Gastrocnemius medialis (tissue), 4 donors: ENCODE data around the gene CDK18. TPM values are rescaled to one million over a fixed set of nuclear protein-coding genes. Genes with fewer than 3 reads are reported as not detected.
A peak's percentile ranks its signal among the peaks of the same experiment; 100 is the strongest.

ENCODE experiments used
- ATAC-seq, 2 donors: fragments of 150-250 bp; one replicate each; pipeline ENCODE4 v1.9.1; 2016
- DNase-seq, 2 donors: peaks; one replicate each; pipeline ENCODE4 v3.0.0-alpha.2; 2019
- H3K27ac ChIP-seq, 4 donors: fragments of 200-600 bp; sonication (generic); 1 replicate in 1 of 4; 2 replicates in 3 of 4; pipeline ENCODE4 v1.5.1; 2016 to 2018; ENCODE audit warnings: mild to moderate bottlenecking in 2 of 4, moderate library complexity in 1 of 4
- H3K27me3 ChIP-seq, 3 donors: fragments of 200-600 bp; sonication (generic) in 2 of 3; 1 replicate in 1 of 3; 2 replicates in 2 of 3; pipeline versions ENCODE4 v1.5.1 to v1.6.0; 2016 to 2019; ENCODE audit warnings: mild to moderate bottlenecking in 1 of 3, moderate library complexity in 1 of 3
- H3K36me3 ChIP-seq, 2 donors: fragments of 200-600 bp; sonication (generic) in 1 of 2; one replicate each; pipeline ENCODE4 v1.5.1; 2017 to 2018
- H3K4me1 ChIP-seq, 2 donors: fragments of 200-600 bp; sonication (generic) in 1 of 2; one replicate each; pipeline ENCODE4 v1.5.1; 2016 to 2017; ENCODE audit warnings: mild to moderate bottlenecking in 2 of 2
- H3K4me3 ChIP-seq, 4 donors: fragments of 200-600 bp; sonication (generic) in 3 of 4; 1 replicate in 1 of 4; 2 replicates in 3 of 4; pipeline ENCODE4 v1.5.1; 2016 to 2019; ENCODE audit warnings: mild to moderate bottlenecking in 2 of 4
- H3K9me3 ChIP-seq, 3 donors: fragments of 200-600 bp; sonication (generic) in 2 of 3; 1 replicate in 1 of 3; 2 replicates in 2 of 3; pipeline ENCODE4 v1.5.1; 2016 to 2019
- POLR2A ChIP-seq, 2 donors: fragments of 450-650 bp; IDR thresholded peaks; one replicate each; pipeline ENCODE4 v1.6.1; 2017; ENCODE audit warnings: antibody characterized with exemption in 2 of 2, mild to moderate bottlenecking in 2 of 2, moderate library complexity in 2 of 2
- in situ Hi-C, 4 donors: fragments of 200-750 bp; cut with MboI; loops; one replicate each; pipeline versions ENCODE4 v1.15.0 to v1.8.0; 2017; ENCODE audit warnings: low sequenced_read_pairs in 4 of 4
- intact Hi-C: fragments of 100-400 bp; cut with DNase I; formaldehyde crosslinking; loops from one replicate; pipeline ENCODE4 v1.15.1; 2023; ENCODE audit warnings: low total_unique reads
- total RNA-seq, 4 donors: library from RNA; depleted of rRNA; stranded (reverse); fragments of >200 nt; gene quantifications; one replicate each; pipeline versions ENCODE4 v1.1.0 to v1.2.3, GENCODE V29; 2016
- TF ChIP-seq, protein P1 (sequence below), 5 experiments: fragments of 450-650 bp in 3 of 5; fragments of 200-600 bp in 2 of 5; sonication (generic) in 2 of 5; IDR thresholded peaks in 4 of 5; conservative IDR thresholded peaks in 1 of 5; 1 replicate in 4 of 5; 2 replicates in 1 of 5; pipeline ENCODE4 v1.5.1; 2016 to 2019; ENCODE audit warnings: antibody characterized with exemption in 5 of 5, mild to moderate bottlenecking in 3 of 5, moderate library complexity in 3 of 5

The CDK18 gene
- total RNA-seq, 4 donors from 2014 or later = 1.2 to 4.6 (median 1.5) TPM

DNA sequence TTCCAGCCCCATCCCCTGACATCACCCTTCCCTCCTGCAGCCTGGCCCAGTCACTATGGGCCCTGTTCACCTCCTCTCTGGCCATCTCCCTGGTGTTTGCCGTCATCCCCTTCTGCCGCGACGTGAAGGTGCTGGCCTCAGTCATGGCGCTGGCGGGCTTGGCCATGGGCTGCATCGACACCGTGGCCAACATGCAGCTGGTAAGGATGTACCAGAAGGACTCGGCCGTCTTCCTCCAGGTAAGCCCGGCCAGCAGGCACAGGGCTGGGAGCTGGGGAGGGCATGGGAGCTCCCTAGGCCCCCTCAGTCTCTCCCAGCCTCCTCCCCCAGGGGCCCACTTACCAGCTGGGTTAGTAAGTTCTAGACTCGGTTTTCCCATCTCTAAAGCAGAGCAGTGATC, 75.2 kb downstream of the CDK18 start:
- peaks cover 0 to 9% (median 7%) of the 10 kb centered on the region in 3 donors for H3K27me3 ChIP-seq
- intact Hi-C loops = no loop called here
- TF ChIP-seq, protein P1, sequence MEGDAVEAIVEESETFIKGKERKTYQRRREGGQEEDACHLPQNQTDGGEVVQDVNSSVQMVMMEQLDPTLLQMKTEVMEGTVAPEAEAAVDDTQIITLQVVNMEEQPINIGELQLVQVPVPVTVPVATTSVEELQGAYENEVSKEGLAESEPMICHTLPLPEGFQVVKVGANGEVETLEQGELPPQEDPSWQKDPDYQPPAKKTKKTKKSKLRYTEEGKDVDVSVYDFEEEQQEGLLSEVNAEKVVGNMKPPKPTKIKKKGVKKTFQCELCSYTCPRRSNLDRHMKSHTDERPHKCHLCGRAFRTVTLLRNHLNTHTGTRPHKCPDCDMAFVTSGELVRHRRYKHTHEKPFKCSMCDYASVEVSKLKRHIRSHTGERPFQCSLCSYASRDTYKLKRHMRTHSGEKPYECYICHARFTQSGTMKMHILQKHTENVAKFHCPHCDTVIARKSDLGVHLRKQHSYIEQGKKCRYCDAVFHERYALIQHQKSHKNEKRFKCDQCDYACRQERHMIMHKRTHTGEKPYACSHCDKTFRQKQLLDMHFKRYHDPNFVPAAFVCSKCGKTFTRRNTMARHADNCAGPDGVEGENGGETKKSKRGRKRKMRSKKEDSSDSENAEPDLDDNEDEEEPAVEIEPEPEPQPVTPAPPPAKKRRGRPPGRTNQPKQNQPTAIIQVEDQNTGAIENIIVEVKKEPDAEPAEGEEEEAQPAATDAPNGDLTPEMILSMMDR (IDR thresholded peaks at IDR 0.05 in 4 of 5, conservative IDR thresholded peaks at IDR 0.05 in 1 of 5) = no peak
- TF ChIP-seq POLR2A (IDR thresholded peaks at IDR 0.05) = no peak
- no peak overlapping the region for H3K27ac ChIP-seq
- DNase-seq (no peak), ATAC-seq (no peak)
- no peaks in the 10 kb centered on the region for H3K9me3 ChIP-seq
- H3K4me3 ChIP-seq = no peak overlapping the region
- H3K4me1 ChIP-seq = no peaks in the 10 kb centered on the region
- in situ Hi-C loops = no loop called here
- H3K36me3 ChIP-seq = no peaks in the 10 kb centered on the region

DNA sequence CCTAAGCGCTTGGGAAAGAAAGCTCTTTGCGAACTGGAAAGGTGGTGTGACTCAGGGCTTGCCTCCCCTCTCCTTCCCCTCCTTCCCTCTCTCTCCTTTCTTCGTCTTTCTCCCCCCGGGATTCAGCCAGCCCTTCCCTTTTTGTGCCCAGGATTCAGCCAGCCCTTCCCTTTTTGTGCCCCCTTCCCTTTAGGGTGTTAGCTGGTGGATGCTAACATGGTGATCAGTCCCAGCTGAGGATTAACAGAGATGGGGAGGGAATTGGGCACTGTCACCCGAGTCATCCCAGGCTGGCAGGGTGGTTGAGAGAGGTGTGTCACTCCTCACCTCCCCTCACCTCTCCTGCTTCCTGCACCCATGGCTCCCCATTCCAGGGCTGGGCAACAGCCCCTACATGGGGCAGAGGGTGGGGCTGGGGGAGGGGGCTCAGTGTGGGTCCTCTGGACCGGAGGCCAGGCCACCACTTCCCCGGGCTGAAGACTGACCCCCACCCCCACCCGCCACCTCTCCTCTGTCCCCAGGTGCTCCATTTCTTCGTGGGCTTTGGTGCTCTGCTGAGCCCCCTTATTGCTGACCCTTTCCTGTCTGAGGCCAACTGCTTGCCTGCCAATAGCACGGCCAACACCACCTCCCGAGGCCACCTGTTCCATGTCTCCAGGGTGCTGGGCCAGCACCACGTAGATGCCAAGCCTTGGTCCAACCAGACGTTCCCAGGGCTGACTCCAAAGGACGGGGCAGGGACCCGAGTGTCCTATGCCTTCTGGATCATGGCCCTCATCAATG, 75.9 kb downstream of the CDK18 start:
- Histone ChIP-seq H3K4me1 (no peaks in the 10 kb centered on the region), H3K36me3 (no peaks in the 10 kb centered on the region), H3K27me3 (peaks cover 0 to 7% (median 7%) of the 10 kb centered on the region in 3 donors), H3K27ac (no peak overlapping the region), H3K9me3 (no peaks in the 10 kb centered on the region), H3K4me3 (no peak overlapping the region)
- no peak for TF ChIP-seq POLR2A (IDR thresholded peaks at IDR 0.05)
- TF ChIP-seq, protein P1 (IDR thresholded peaks at IDR 0.05 in 4 of 5, conservative IDR thresholded peaks at IDR 0.05 in 1 of 5) = no peak
- ATAC-seq (no peak), DNase-seq (no peak)
- intact Hi-C loops (no loop called here), in situ Hi-C loops (no loop called here)

DNA sequence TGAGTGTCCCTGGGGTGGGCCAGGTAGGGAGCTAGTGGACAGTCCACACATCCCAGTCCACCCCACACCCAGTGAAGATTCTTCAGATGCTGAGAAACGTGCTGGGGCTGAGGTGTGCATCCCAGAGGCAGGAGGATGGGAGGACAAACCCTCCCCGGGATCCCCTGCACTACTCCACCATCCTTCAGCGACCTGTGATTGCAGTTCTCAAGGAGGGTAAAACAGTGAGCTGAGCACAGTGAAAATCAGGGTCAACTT, 76.4 kb downstream of the CDK18 start:
- in situ Hi-C loops (no loop called here), intact Hi-C loops (no loop called here)
- ATAC-seq = no peak
- Histone ChIP-seq H3K4me1 (no peaks in the 10 kb centered on the region), H3K27me3 (peaks cover 0 to 7% (median 5%) of the 10 kb centered on the region in 3 donors), H3K4me3 (no peak overlapping the region), H3K36me3 (no peaks in the 10 kb centered on the region), H3K9me3 (no peaks in the 10 kb centered on the region), H3K27ac (no peak overlapping the region)
- no peak for TF ChIP-seq POLR2A (IDR thresholded peaks at IDR 0.05)
- DNase-seq = no peak

DNA sequence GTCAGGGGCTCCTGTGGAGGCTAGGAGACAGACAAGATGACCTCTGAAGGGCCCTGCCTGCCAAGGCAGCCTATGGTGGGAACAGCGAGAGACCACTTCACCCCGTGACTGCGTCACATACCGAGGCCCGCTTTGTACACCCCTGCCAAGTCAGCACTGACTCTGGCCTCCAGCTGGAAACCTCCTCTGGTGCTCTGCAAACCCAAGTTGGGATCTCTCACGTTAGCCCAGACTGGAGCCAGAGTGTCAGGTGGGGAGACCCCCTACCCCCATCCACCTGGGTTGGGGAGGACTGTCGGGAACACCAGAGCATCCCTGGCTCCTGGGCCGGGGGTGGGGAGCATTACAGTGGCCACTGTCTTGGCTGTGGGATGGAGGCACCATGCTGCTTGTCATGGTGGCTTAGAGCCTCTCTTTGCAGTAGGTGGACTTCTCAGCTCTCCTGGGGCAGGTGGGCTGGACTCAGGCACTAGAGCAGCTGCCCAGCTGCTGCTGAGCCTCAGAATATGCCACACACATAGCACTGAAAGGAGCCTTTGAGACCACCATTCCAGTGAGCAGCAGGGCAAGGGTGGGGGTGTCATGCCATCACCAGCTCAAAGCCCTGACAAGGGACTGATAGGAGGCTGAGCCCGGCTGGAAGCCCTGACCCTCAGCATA, 77.0 kb downstream of the CDK18 start:
- Histone ChIP-seq H3K4me3 (no peak overlapping the region), H3K27me3 (peaks cover 0 to 7% (median 5%) of the 10 kb centered on the region in 3 donors), H3K4me1 (no peaks in the 10 kb centered on the region), H3K9me3 (no peaks in the 10 kb centered on the region), H3K27ac (peak overlapping the region in 3 of 4 donors; percentile 45 to 51 (median 47)), H3K36me3 (no peaks in the 10 kb centered on the region)
- TF ChIP-seq POLR2A (IDR thresholded peaks at IDR 0.05) = no peak
- TF ChIP-seq, protein P1 (IDR thresholded peaks at IDR 0.05 in 4 of 5, conservative IDR thresholded peaks at IDR 0.05 in 1 of 5) = no peak
- in situ Hi-C loops = no loop called here
- ATAC-seq = no peak
- intact Hi-C loops = no loop called here
- no peak for DNase-seq

DNA sequence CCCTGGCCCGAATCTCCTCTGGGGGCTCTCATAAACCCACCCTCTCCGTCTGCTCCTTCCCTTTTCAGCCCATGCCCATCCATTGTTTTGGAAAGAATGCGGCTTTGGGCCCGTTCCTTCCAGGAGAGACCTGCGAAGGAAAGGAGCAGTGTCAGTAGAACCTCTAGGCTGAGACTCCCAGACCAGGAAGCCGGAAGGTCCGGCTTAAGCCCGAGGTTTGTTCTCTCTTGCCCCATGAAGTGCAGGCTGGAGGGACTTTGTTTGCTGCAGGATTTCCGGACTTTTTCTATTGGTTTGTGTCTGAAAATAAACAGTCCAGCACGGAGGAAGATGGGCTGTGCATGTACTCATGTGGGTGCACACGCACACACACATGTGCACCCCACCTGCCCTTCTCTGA, 77.6 kb downstream of the CDK18 start:
- Histone ChIP-seq H3K9me3 (no peaks in the 10 kb centered on the region), H3K27me3 (peaks cover 0 to 7% (median 5%) of the 10 kb centered on the region in 3 donors), H3K4me3 (no peak overlapping the region), H3K36me3 (no peaks in the 10 kb centered on the region), H3K27ac (peak overlapping the region in 3 of 4 donors; percentile 45 to 51 (median 47)), H3K4me1 (no peaks in the 10 kb centered on the region)
- in situ Hi-C loops = no loop called here
- intact Hi-C loops = no loop called here
- TF ChIP-seq, protein P1 (IDR thresholded peaks at IDR 0.05 in 4 of 5, conservative IDR thresholded peaks at IDR 0.05 in 1 of 5) = no peak
- no peak for TF ChIP-seq POLR2A (IDR thresholded peaks at IDR 0.05)
- no peak for DNase-seq
- ATAC-seq = no peak
